A673 (cell line): ENCODE results near the gene MAPRE3. TPM values are rescaled to one million over a fixed set of nuclear protein-coding genes. Genes with fewer than 3 reads are reported as not detected.
A peak's percentile ranks its signal among the peaks of the same experiment; 100 is the strongest.

Experiments used
- BruUV-seq: library from RNA; stranded (reverse); fragments of 400-500 nt; replicated peaks from 2 replicates; lab custom pipeline; 2021; lab: Mats Ljungman, UMichigan
- CTCF ChIA-PET: fragments of 300-600 bp; sonication (Branson Sonifier 250); formaldehyde crosslinking; loops from one replicate; lab custom pipeline; 2022; ENCODE audit warnings: antibody characterized with exemption; lab: Charles Lee
- POLR2A ChIA-PET: fragments of 300-600 bp; sonication (Branson Sonifier 250); formaldehyde crosslinking; loops from one replicate; lab custom pipeline; 2022; ENCODE audit warnings: antibody characterized with exemption; ENCODE audit not compliant: low non-redundant PET; lab: Charles Lee
- DNase-seq: peaks from one replicate; pipeline ENCODE4 v3.0.0-alpha.2; 2015; ENCODE audit warnings: low spot score
- H3K27ac ChIP-seq: fragments of 200-600 bp; sonication (generic); 2 replicates; pipeline ENCODE4 v1.5.1; 2016; ENCODE audit warnings: mixed run types, low read depth, mild to moderate bottlenecking, mixed read lengths, antibody characterized with exemption, low read length; ENCODE audit not compliant: poor library complexity, severe bottlenecking
- H3K27me3 ChIP-seq: fragments of 200-600 bp; sonication (generic); replicated peaks from 2 replicates; pipeline ENCODE4 v1.6.1; 2017; ENCODE audit warnings: mixed run types, low read depth, mild to moderate bottlenecking, mixed read lengths, antibody characterized with exemption, low read length; ENCODE audit not compliant: insufficient read depth, poor library complexity
- H3K36me3 ChIP-seq: fragments of 200-600 bp; sonication (generic); 2 replicates; pipeline ENCODE4 v1.6.1; 2016; ENCODE audit warnings: mixed run types, mild to moderate bottlenecking, mixed read lengths, antibody characterized with exemption, low read length; ENCODE audit not compliant: insufficient read depth, poor library complexity, severe bottlenecking
- H3K4me1 ChIP-seq: fragments of 200-600 bp; sonication (generic); 2 replicates; pipeline ENCODE4 v1.6.1; 2017; ENCODE audit warnings: mixed run types, mild to moderate bottlenecking, mixed read lengths, antibody characterized with exemption, low read length; ENCODE audit not compliant: insufficient read depth, poor library complexity, severe bottlenecking
- H3K4me3 ChIP-seq: fragments of 200-600 bp; sonication (generic); 2 replicates; pipeline ENCODE4 v1.5.1; 2016; ENCODE audit warnings: low read depth, mixed run types, mild to moderate bottlenecking, mixed read lengths, low read length; ENCODE audit not compliant: poor library complexity, severe bottlenecking
- H3K9me3 ChIP-seq: fragments of 200-600 bp; sonication (generic); 2 replicates; pipeline ENCODE4 v1.6.1; 2016; ENCODE audit warnings: mixed run types, low read depth, mild to moderate bottlenecking, mixed read lengths, antibody characterized with exemption, low read length; ENCODE audit not compliant: poor library complexity, severe bottlenecking
- CTCF ChIP-seq: fragments of 300-800, 200-600 bp; sonication (generic); conservative IDR thresholded peaks from 2 replicates; pipeline ENCODE4 v1.5.1; 2017; ENCODE audit warnings: low read depth, mild to moderate bottlenecking, antibody characterized with exemption, low read length, moderate library complexity, mixed read lengths
- EZH2 ChIP-seq: fragments of 200-600 bp; sonication (generic); IDR thresholded peaks from 2 replicates; pipeline ENCODE4 v1.6.1; 2017; ENCODE audit warnings: borderline replicate concordance, low read depth, mild to moderate bottlenecking, mixed read lengths, antibody characterized with exemption, low read length; ENCODE audit not compliant: poor library complexity, severe bottlenecking
- intact Hi-C: fragments of 100-400 bp; cut with micrococcal nuclease; formaldehyde crosslinking; loops from one replicate; pipeline ENCODE4 v1.10.0; 2022; ENCODE audit not compliant: unreplicated experiment
- total RNA-seq: library from RNA; stranded (reverse); gene quantifications from 2 replicates; pipeline ENCODE4 v1.2.3, GENCODE V29; 2021

The MAPRE3 gene
- total RNA-seq, 1 experiment from 2014 or later = 8.4 TPM

DNA sequence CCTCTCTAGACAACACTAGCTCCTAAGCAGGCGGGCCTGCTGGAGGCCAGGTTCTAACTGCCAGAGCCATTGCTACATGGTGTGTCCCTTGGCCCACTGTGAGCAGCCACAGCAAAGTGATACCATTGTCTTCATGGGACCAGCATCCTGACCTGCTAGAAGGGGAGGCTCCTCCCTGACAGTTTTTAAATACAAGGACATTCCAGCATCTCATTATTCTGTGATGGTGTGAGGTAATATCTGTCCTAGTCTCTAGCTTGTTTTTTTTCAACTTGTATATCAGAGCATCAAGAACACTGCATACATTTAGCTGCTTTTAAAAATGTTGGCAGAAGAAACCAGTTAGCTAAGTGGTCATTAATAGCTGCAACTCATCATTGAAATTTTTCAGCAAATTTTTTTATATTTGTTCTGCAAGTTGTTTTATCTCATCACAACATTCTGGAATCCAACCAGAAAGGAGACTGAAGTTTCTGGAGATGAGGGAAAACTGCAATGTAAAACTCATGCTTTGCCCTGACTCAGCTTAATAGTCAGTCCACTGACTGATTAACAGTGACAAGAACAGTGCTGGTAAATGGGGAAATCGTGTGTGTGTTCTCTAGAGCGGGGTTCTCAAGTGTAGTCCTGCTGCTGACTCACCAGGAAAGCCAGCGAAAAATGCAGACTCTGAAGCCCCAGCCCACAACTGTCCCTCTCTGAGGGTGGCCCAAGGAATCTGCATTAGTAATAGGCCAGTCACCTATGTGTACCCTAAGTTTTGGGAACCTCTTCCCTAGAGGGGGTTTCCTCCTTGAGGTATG, 17.8 kb downstream of the MAPRE3 start:
- no peaks in the 10 kb centered on the region for H3K4me1 ChIP-seq
- TF ChIP-seq EZH2 = no peak
- H3K27me3 ChIP-seq = no peaks in the 10 kb centered on the region
- H3K4me3 ChIP-seq = no peak overlapping the region
- CTCF ChIA-PET = no interaction called here
- BruUV-seq = no TSS peak
- DNase-seq = no peak
- H3K27ac ChIP-seq = no peak overlapping the region
- no peaks in the 10 kb centered on the region for H3K9me3 ChIP-seq
- POLR2A ChIA-PET = no interaction called here
- intact Hi-C loops = no loop called here
- H3K36me3 ChIP-seq = no peaks in the 10 kb centered on the region

DNA sequence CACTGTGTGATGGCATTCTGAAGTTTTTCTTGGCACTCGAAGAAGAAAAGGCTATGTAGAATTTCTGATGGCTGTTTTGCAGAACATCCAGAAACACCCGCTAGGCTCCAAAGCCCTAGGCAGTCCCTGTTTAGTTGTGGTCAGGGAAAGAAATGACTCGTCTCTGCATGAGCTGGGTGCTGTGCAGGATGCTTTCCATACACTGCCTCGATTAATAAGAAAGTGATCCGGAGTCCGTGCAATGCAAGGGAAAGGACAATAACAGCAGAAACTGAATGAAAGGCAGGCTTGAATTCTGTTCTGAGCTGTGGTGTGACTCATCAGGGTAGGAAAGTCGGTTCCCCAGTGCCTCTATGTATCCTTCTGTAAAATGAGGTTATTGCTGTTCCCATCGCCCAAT, 18.7 kb downstream of the MAPRE3 start:
- POLR2A ChIA-PET = no interaction called here
- no peak overlapping the region for H3K27ac ChIP-seq
- no peaks in the 10 kb centered on the region for H3K27me3 ChIP-seq
- no peak overlapping the region for H3K4me3 ChIP-seq
- CTCF ChIA-PET = no interaction called here
- no peaks in the 10 kb centered on the region for H3K9me3 ChIP-seq
- H3K4me1 ChIP-seq = no peaks in the 10 kb centered on the region
- intact Hi-C loops = no loop called here
- no peak for DNase-seq
- BruUV-seq = no TSS peak
- TF ChIP-seq CTCF (no peak), EZH2 (no peak)
- no peaks in the 10 kb centered on the region for H3K36me3 ChIP-seq

DNA sequence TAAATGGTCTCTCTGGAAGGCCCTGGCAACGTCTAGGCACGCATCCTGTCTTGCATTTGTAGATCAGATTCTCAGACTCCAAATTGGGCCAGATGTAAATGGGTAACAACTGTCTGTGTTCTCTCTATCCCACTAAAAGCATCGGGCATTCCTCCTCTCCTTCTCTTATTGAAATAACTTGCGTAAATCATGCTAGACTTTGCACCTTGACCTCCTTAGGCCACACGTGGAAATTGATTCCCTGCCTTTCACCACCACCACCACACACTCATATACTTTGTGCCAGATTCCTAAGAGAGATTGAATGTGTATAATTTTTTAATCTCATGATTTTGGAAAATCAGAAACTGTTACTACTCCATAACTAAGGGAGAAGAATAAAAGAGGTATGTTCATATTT, 21.3 kb downstream of the MAPRE3 start:
- CTCF ChIA-PET = no interaction called here
- no peaks in the 10 kb centered on the region for H3K4me1 ChIP-seq
- intact Hi-C loops = no loop called here
- no peaks in the 10 kb centered on the region for H3K27me3 ChIP-seq
- no peaks in the 10 kb centered on the region for H3K36me3 ChIP-seq
- no peak for TF ChIP-seq EZH2
- TF ChIP-seq CTCF = no peak
- no TSS peak for BruUV-seq
- no peak overlapping the region for H3K4me3 ChIP-seq
- POLR2A ChIA-PET = no interaction called here
- no peak overlapping the region for H3K27ac ChIP-seq
- no peaks in the 10 kb centered on the region for H3K9me3 ChIP-seq
- DNase-seq = no peak

- intact Hi-C loops = no loop called here
- Histone ChIP-seq H3K27me3 (no peaks in the 10 kb centered on the region), H3K27ac (no peak overlapping the region), H3K9me3 (no peaks in the 10 kb centered on the region), H3K4me3 (no peak overlapping the region), H3K4me1 (no peaks in the 10 kb centered on the region), H3K36me3 (no peaks in the 10 kb centered on the region)
- DNase-seq = peak; percentile 34
- TF ChIP-seq CTCF (no peak), EZH2 (no peak)
- BruUV-seq = no TSS peak
- ChIA-PET POLR2A (no interaction called here), CTCF (no interaction called here)
These were observed 23.3 kb downstream of the MAPRE3 start for GRCh38 chr2:26993768-26994167.
